Adrenal gland (tissue), 12 donors: ENCODE data around the gene SERPINA6. TPM values are rescaled to one million over a fixed set of nuclear protein-coding genes. Genes with fewer than 3 reads are reported as not detected.

Source experiments
- DNase-seq, 7 donors: peaks; one replicate each; pipeline ENCODE4 v3.0.0-alpha.2; 2019 to 2020
- H3K27ac ChIP-seq, 5 donors: fragments of 200-600 bp; sonication (generic) in 4 of 5; 1 replicate in 3 of 5; 2 replicates in 2 of 5; pipeline versions ENCODE4 v1.5.1 to v1.8.0; 2016 to 2020; ENCODE audit warnings: mild to moderate bottlenecking in 1 of 5
- H3K27me3 ChIP-seq: fragments of 200-600 bp; 2 replicates; pipeline ENCODE4 v1.8.0; 2021
- H3K36me3 ChIP-seq, 2 donors: fragments of 200-600 bp; replicated peaks in 1 of 2; 1 replicate in 1 of 2; 2 replicates in 1 of 2; pipeline versions ENCODE4 v1.5.1 to v1.8.0; 2018 to 2022
- H3K4me1 ChIP-seq, 2 donors: fragments of 200-600 bp; replicated peaks in 1 of 2; 1 replicate in 1 of 2; 2 replicates in 1 of 2; pipeline versions ENCODE4 v1.5.1 to v1.8.0; 2018 to 2021
- H3K4me3 ChIP-seq, 4 donors: fragments of 200-600 bp; sonication (generic) in 3 of 4; one replicate each; pipeline ENCODE4 v1.5.1; 2016 to 2018
- H3K9me3 ChIP-seq, 3 donors: fragments of 200-600 bp; sonication (generic) in 1 of 3; replicated peaks in 1 of 3; 1 replicate in 2 of 3; 2 replicates in 1 of 3; pipeline versions ENCODE4 v1.5.1 to v1.8.0; 2016 to 2021
- POLR2A ChIP-seq, 2 donors: fragments of 450-650 bp; IDR thresholded peaks; one replicate each; pipeline ENCODE4 v1.6.1; 2017; ENCODE audit warnings: antibody characterized with exemption in 2 of 2, mild to moderate bottlenecking in 2 of 2, moderate library complexity in 1 of 2
- WGBS, 4 donors: extraction: QIAGEN DNeasy Blood & Tissue Kit in 2 of 4; methylation state at CpG; one replicate each; pipeline versions ENCODE4 v1.1.5 to v1.1.7; 2013 to 2017; 5-methylcytosine and 5-hydroxymethylcytosine counted together
- intact Hi-C, 2 donors: fragments of 100-400 bp; cut with DNase I; formaldehyde crosslinking; loops; one replicate each; pipeline versions ENCODE4 v1.14.1 to v1.15.0; 2022 to 2023
- polyA plus RNA-seq, 3 donors: library from polyadenylated mRNA; stranded (reverse); fragments of 200-250 nt in 2 of 3; fragments of 350-450 nt in 1 of 3; fragmentation: Illumina TruSeq in 1 of 3; extraction: RNeasy Lipid Tissue Mini Kit (QIAGEN cat#74804) in 1 of 3; gene quantifications; one replicate each; pipeline ENCODE4 v1.2.3, GENCODE V29; 2013 to 2014
- total RNA-seq, 9 donors: library from RNA; depleted of rRNA in 4 of 9; stranded (reverse); fragments of >200 nt in 4 of 9; fragments of 120-200 nt in 1 of 9; fragmentation: NEBNext Ultra II Directional in 1 of 9; extraction: Animal tissue kit (Norgen Biotek cat#: 25700) in 1 of 9; gene quantifications; one replicate each; pipeline versions ENCODE4 v1.1.0 to v1.2.4, GENCODE V29; 2013 to 2023
- TF ChIP-seq, protein P1 (sequence below), 6 experiments: fragments of 450-650 bp in 4 of 6; fragments of 200-600 bp in 2 of 6; sonication (generic) in 1 of 6; IDR thresholded peaks; 1 replicate in 5 of 6; 2 replicates in 1 of 6; pipeline versions ENCODE4 v1.5.1 to v1.8.0; 2016 to 2021; ENCODE audit warnings: antibody characterized with exemption in 6 of 6, mild to moderate bottlenecking in 2 of 6, moderate library complexity in 1 of 6
- donor health status: healthy with polysubstance abuse.
- donor health status: Bipolar disorder and iron deficiency.
- donor health status: DM: yes; HTN: yes; CAD: no.
- donor health status: DM: no; HTN: no; CAD: no.
- donor health status: DM: no; HTN: no; CAD: no.
- donor health status: DM: yes; HTN: yes; CAD: no.

Gene SERPINA6
- total and polyA plus RNA-seq, 12 donors: 0.09 TPM; not detected in 11

GRCh38 chr14:94365624-94366023, 42.5 kb upstream of the SERPINA6 start:
- H3K9me3 ChIP-seq: no peaks in the 10 kb centered on the region
- DNase-seq: no peak
- 78 to 86% (median 83%) methylated on average over 3 of the region's 3 CpGs for WGBS, 4 donors
- H3K27me3 ChIP-seq: no peaks in the 10 kb centered on the region
- intact Hi-C loops: no loop called here
- TF ChIP-seq, protein P1, sequence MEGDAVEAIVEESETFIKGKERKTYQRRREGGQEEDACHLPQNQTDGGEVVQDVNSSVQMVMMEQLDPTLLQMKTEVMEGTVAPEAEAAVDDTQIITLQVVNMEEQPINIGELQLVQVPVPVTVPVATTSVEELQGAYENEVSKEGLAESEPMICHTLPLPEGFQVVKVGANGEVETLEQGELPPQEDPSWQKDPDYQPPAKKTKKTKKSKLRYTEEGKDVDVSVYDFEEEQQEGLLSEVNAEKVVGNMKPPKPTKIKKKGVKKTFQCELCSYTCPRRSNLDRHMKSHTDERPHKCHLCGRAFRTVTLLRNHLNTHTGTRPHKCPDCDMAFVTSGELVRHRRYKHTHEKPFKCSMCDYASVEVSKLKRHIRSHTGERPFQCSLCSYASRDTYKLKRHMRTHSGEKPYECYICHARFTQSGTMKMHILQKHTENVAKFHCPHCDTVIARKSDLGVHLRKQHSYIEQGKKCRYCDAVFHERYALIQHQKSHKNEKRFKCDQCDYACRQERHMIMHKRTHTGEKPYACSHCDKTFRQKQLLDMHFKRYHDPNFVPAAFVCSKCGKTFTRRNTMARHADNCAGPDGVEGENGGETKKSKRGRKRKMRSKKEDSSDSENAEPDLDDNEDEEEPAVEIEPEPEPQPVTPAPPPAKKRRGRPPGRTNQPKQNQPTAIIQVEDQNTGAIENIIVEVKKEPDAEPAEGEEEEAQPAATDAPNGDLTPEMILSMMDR (IDR thresholded peaks at IDR 0.05): no peak
- TF ChIP-seq POLR2A (IDR thresholded peaks at IDR 0.05): no peak
- no peaks in the 10 kb centered on the region for H3K4me1 ChIP-seq
- H3K36me3 ChIP-seq: no peaks in the 10 kb centered on the region
- H3K4me3 ChIP-seq: no peak overlapping the region
- H3K27ac ChIP-seq: no peak overlapping the region

DNA sequence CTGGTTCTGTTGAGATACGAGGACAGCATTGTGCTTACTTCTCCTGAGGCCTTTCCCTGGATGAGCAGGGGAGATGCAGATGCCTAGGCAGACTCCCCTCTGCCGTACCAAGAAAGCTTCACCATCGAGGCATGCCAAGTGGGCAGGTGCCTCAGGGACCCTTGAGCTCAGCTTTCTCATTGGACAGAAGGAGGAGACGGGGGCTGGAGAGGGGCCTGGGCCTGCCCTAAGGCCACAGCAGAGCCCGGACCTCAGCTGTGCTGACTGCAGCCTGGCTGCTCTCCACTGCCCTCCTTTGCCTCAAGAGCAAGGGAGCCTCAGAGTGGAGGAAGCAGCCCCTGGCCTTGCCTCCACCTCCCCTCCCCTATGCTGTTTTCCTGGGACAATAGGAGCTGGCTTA, 41.8 kb upstream of the SERPINA6 start:
- no peak overlapping the region for H3K4me3 ChIP-seq
- no peaks in the 10 kb centered on the region for H3K36me3 ChIP-seq
- H3K27ac ChIP-seq: no peak overlapping the region
- intact Hi-C loops: no loop called here
- WGBS, 4 donors: 64 to 75% (median 70%) methylated on average over 3 to 5 of the region's 5 CpGs
- no peak for DNase-seq
- TF ChIP-seq, protein P1 (IDR thresholded peaks at IDR 0.05): no peak
- TF ChIP-seq POLR2A (IDR thresholded peaks at IDR 0.05): no peak
- no peaks in the 10 kb centered on the region for H3K4me1 ChIP-seq
- no peaks in the 10 kb centered on the region for H3K27me3 ChIP-seq
- no peaks in the 10 kb centered on the region for H3K9me3 ChIP-seq

DNA sequence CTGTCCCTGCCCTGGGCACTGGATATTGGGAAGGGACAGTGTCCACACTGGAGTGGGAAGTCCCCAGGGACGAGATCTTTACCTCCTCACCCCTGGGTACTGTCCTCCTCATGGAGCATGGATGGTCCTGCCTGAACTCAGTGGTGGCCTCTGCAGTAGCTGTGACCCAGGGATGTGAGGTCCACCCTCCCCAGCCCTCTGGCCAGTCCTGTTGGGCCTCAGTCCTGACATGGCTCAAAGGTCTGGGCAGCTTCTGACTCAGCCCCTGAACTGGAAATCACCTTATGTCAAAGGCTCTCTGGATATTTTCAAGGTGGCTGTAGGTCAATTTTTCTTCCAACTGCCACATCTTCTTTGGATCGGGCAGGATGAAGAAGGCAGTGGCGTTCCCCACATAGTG, 40.9 kb upstream of the SERPINA6 start:
- TF ChIP-seq, protein P1 (IDR thresholded peaks at IDR 0.05): no peak
- TF ChIP-seq POLR2A (IDR thresholded peaks at IDR 0.05): no peak
- intact Hi-C loops: no loop called here
- H3K27ac ChIP-seq: no peak overlapping the region
- H3K27me3 ChIP-seq: no peaks in the 10 kb centered on the region
- no peak for DNase-seq
- no peak overlapping the region for H3K4me3 ChIP-seq
- WGBS, 4 donors: 83 to 100% (median 88%) methylated on average over 2 to 3 of the region's 3 CpGs
- no peaks in the 10 kb centered on the region for H3K4me1 ChIP-seq
- H3K36me3 ChIP-seq: no peaks in the 10 kb centered on the region
- no peaks in the 10 kb centered on the region for H3K9me3 ChIP-seq

- Histone ChIP-seq H3K4me1 (no peaks in the 10 kb centered on the region), H3K27ac (no peak overlapping the region), H3K4me3 (no peak overlapping the region), H3K27me3 (no peaks in the 10 kb centered on the region), H3K36me3 (no peaks in the 10 kb centered on the region), H3K9me3 (no peaks in the 10 kb centered on the region)
- TF ChIP-seq, protein P1 (IDR thresholded peaks at IDR 0.05): no peak
- no peak for TF ChIP-seq POLR2A (IDR thresholded peaks at IDR 0.05)
- WGBS, 4 donors: 71 to 84% (median 81%) methylated on average over 1 to 12 of the region's 12 CpGs
- intact Hi-C loops: no loop called here
- no peak for DNase-seq
These were observed 40.1 kb upstream of the SERPINA6 start for GRCh38 chr14:94363151-94363624.
